WERI-Rb-1 (cell line): ENCODE measurements around the gene LATS1.

Experiments used
- DNase-seq: peaks from one replicate; pipeline ENCODE4 v3.0.0-alpha.2; 2020
- H3K27ac ChIP-seq: fragments of 250-450 bp; sonication (Bioruptor Pico); 2 replicates; pipeline ENCODE4 v1.5.1; 2020; ENCODE audit warnings: mild to moderate bottlenecking, moderate library complexity
- H3K27me3 ChIP-seq: fragments of 250-450 bp; sonication (Bioruptor Pico); 2 replicates; pipeline ENCODE4 v1.5.1; 2021; ENCODE audit warnings: mild to moderate bottlenecking, low read depth, moderate library complexity; ENCODE audit not compliant: insufficient read depth, severe bottlenecking
- H3K36me3 ChIP-seq: fragments of 250-450 bp; sonication (Bioruptor Pico); 2 replicates; pipeline ENCODE4 v1.5.1; 2020; ENCODE audit warnings: mild to moderate bottlenecking, moderate library complexity
- H3K4me3 ChIP-seq: 2 replicates; pipeline ENCODE4 v1.5.1; 2011; ENCODE audit warnings: low read depth, mild to moderate bottlenecking, control low read depth, low read length
- H3K9me3 ChIP-seq: fragments of 250-450 bp; sonication (Bioruptor Pico); 2 replicates; pipeline ENCODE4 v1.5.1; 2021; ENCODE audit warnings: mild to moderate bottlenecking, moderate library complexity; ENCODE audit not compliant: severe bottlenecking
- TF ChIP-seq, protein P1 (sequence below): IDR thresholded peaks from 2 replicates; pipeline ENCODE4 v1.5.1; 2011; ENCODE audit warnings: low read depth, mild to moderate bottlenecking, control low read depth, inconsistent platforms, low read length

Gene LATS1

DNA sequence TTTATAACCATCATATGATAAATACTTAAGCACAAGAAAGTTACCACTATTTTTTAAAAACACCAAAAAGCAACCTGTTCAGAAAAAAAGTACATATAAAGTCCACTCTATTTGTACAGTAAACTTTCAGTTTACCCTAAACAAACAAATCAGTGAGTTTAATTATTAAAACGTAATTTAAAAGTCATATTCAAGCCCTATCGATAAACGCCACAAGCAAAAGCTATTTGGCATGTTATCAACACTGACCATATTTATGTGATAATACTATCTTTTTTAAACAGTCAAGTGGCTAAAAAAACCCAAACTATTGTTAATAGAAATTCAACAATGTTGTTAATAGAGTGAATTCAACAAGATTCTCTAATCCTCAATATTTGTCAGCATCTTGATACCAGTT lies 71.3 kb downstream of the LATS1 start:
- no peaks in the 10 kb centered on the region for H3K36me3 ChIP-seq
- TF ChIP-seq, protein P1, sequence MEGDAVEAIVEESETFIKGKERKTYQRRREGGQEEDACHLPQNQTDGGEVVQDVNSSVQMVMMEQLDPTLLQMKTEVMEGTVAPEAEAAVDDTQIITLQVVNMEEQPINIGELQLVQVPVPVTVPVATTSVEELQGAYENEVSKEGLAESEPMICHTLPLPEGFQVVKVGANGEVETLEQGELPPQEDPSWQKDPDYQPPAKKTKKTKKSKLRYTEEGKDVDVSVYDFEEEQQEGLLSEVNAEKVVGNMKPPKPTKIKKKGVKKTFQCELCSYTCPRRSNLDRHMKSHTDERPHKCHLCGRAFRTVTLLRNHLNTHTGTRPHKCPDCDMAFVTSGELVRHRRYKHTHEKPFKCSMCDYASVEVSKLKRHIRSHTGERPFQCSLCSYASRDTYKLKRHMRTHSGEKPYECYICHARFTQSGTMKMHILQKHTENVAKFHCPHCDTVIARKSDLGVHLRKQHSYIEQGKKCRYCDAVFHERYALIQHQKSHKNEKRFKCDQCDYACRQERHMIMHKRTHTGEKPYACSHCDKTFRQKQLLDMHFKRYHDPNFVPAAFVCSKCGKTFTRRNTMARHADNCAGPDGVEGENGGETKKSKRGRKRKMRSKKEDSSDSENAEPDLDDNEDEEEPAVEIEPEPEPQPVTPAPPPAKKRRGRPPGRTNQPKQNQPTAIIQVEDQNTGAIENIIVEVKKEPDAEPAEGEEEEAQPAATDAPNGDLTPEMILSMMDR = no peak
- H3K27me3 ChIP-seq = no peaks in the 10 kb centered on the region
- no peak for DNase-seq
- H3K4me3 ChIP-seq = no peak overlapping the region
- H3K9me3 ChIP-seq = no peaks in the 10 kb centered on the region
- no peak overlapping the region for H3K27ac ChIP-seq

DNA sequence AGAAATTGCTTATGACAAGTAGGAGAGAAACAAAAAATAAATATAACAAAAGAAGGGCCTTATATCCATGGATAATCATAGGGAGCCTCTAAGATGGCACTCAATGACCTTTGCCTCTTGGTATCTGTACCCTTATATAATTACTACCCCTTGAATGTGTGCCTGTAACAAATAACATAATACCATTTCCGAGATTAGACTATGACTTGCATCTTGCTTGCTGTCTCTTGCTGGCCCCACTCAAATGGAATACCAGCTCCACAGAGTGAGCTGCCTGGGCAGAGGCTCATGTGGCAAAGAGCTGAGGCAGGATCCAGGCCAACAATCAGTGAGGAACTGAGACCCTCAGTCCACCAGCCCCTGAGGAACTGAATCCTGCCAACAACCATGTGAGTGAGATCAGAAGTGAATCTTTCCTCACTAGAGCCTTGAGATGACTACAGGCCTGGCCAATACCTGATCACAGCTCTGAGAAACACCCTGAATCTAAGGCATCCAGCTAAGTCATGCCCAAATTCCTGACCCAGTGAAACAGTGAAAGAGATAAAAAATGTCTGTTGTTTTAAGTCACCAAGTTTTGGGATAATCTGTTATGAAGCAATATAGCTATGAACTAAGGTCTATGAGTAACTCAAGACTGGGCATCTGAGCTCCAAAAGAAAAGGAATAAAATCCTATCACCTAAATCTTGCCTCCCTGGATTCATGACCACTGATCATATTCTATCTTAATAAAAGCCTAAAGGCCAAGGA lies 74.9 kb downstream of the LATS1 start:
- H3K27me3 ChIP-seq = no peaks in the 10 kb centered on the region
- no peak overlapping the region for H3K27ac ChIP-seq
- TF ChIP-seq, protein P1 = no peak
- no peak overlapping the region for H3K4me3 ChIP-seq
- no peak for DNase-seq
- no peaks in the 10 kb centered on the region for H3K9me3 ChIP-seq
- H3K36me3 ChIP-seq = peaks cover 4% of the 10 kb centered on the region; the same call in 1 of the 2 replicates

DNA sequence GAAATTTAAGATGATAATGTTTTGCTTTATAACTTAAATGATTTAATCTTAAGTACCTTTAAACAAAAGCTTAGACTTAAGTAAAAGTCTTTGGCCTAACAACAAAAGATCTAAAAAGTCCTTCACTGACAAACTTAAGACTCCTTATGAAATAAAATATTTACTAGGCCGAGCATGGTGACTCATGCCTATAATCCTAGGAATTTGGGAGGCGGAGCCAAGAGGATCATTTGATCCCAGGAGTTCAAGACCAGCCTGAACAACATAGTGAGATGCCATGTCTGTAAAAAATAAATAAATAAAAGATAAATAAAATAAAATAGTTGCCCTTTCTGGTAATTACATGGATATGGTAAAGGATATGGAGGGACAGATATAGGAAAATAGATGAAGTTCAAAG lies 81.8 kb downstream of the LATS1 start:
- peaks cover 23% of the 10 kb centered on the region for H3K36me3 ChIP-seq
- no peak for DNase-seq
- no peaks in the 10 kb centered on the region for H3K9me3 ChIP-seq
- no peaks in the 10 kb centered on the region for H3K27me3 ChIP-seq
- no peak overlapping the region for H3K27ac ChIP-seq
- TF ChIP-seq, protein P1 = no peak
- H3K4me3 ChIP-seq = no peak overlapping the region

DNA sequence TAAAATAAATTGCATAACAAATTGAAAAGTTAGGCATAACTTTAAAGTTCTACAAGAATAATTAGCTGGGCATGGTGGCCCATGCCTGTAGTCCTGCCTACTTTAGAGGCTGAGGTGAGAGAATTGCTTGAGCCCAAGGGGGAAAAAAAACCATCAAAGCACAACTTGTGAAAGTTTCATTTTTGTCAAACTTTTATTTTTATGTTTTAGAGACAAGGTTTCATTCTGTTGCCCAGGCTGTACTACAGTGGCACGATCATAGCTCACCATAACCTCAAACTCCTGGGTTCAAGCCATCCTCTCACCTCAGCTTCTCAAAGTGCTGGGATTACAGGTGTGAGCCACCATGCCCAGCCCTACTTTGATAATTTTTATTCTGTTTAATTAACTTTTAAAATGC lies 83.6 kb downstream of the LATS1 start:
- TF ChIP-seq, protein P1 = no peak
- H3K27me3 ChIP-seq = no peaks in the 10 kb centered on the region
- no peak overlapping the region for H3K4me3 ChIP-seq
- H3K9me3 ChIP-seq = no peaks in the 10 kb centered on the region
- DNase-seq = no peak
- H3K27ac ChIP-seq = no peak overlapping the region
- peaks cover 27% of the 10 kb centered on the region for H3K36me3 ChIP-seq

DNA sequence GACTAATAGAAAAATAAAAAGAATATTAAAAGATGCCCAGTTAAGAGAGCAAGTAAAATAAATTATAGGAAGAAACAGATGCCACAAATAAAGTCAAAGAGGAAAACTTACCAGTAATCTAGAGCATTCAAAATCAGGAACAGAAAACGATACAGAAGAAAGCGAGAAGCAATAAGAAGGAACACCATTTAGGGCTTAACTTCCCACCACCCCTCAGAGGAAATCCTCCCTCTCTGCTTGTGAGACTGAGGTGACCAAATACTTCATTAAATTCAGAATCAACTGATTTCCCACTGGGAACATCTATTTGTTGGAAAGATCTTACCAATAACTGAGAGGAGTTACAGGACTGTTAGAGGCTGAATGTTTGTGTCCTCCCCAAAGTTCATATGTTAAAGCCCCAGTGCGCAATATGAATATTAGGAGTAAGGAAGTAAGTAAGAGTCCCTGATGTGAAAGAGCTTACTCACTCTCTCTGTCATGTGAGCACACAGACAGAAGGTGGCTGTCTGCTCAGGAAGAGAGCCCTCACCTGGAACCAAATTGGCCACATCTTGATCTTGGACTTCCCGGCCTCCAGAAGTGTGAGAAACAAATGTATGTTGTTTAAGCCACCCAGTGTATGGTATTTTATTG lies 88.9 kb downstream of the LATS1 start:
- H3K27ac ChIP-seq = no peak overlapping the region
- H3K36me3 ChIP-seq = peaks cover 13% of the 10 kb centered on the region
- no peak for DNase-seq

More for the DNA sequence above, 88.9 kb downstream of the LATS1 start:
- Histone ChIP-seq H3K9me3 (no peaks in the 10 kb centered on the region), H3K4me3 (no peak overlapping the region), H3K27me3 (no peaks in the 10 kb centered on the region)
- TF ChIP-seq, protein P1 = no peak
